OCI-LY3 (cell line): ENCODE results near the gene HSPA2.

Experiments
- CTCF ChIP-seq: fragments of 200-600, 300-600 bp; sonication (generic); IDR thresholded peaks from 2 replicates; pipeline ENCODE4 v1.5.1; 2014; ENCODE audit warnings: antibody characterized with exemption, low read length, low read depth
- EZH2phosphoT487 ChIP-seq: fragments of 200-600 bp; shearing (Covaris generic); IDR thresholded peaks from 2 replicates; pipeline ENCODE4 v1.6.1; 2018; ENCODE audit warnings: antibody characterized with exemption, mixed run types, low read depth

GRCh38 chr14:64561631-64562030 is 21.1 kb downstream of the HSPA2 start:
- TF ChIP-seq CTCF (no peak), EZH2phosphoT487 (no peak)
